K562 (cell line): ENCODE measurements around the gene FBLN2.

Source experiments
- CAMTA2 ChIP-seq: fragments of 250-450 bp; sonication (Bioruptor Pico); conservative IDR thresholded peaks from 2 replicates; pipeline ENCODE4 v1.5.1; 2022
- EP300 ChIP-seq: IDR thresholded peaks from 2 replicates; pipeline ENCODE4 v1.6.1; 2012; ENCODE audit warnings: low read length, improper control_type of control experiment
- GABPA ChIP-seq: fragments of 200-800 bp; sonication (Bioruptor generic); conservative IDR thresholded peaks from 2 replicates; pipeline ENCODE4 v1.6.1; 2016; ENCODE audit warnings: low read depth, missing genetic modification characterization, missing compliant biosample characterization
- MYC ChIP-seq, 2 experiments: fragments of 250-450 bp in 1 of 2; sonication (Bioruptor Pico) in 1 of 2; IDR thresholded peaks; 2 replicates each; pipeline versions ENCODE4 v1.5.1 to v1.6.1; 2012 to 2021; ENCODE audit warnings: low read depth in 2 of 2, borderline replicate concordance in 1 of 2, improper control_type of control experiment in 1 of 2, low read length in 1 of 2, mild to moderate bottlenecking in 1 of 2, moderate library complexity in 1 of 2
- ZNF589 ChIP-seq: fragments of 200-800 bp; sonication (Bioruptor generic); IDR thresholded peaks from 2 replicates; pipeline ENCODE4 v1.6.1; 2016; ENCODE audit warnings: low read depth, missing genetic modification characterization, missing compliant biosample characterization
- TF ChIP-seq, protein P1 (sequence below), 3 experiments: IDR thresholded peaks in 2 of 3; conservative IDR thresholded peaks in 1 of 3; 2 replicates each; pipeline ENCODE4 v1.5.1; 2011 to 2012; ENCODE audit warnings: low read length in 3 of 3, mild to moderate bottlenecking in 3 of 3, control low read depth in 2 of 3, improper control_type of control experiment in 1 of 3, inconsistent platforms in 1 of 3, low read depth in 1 of 3, mixed read lengths in 1 of 3, moderate library complexity in 1 of 3; ENCODE audit not compliant: insufficient read depth in 2 of 3

DNA sequence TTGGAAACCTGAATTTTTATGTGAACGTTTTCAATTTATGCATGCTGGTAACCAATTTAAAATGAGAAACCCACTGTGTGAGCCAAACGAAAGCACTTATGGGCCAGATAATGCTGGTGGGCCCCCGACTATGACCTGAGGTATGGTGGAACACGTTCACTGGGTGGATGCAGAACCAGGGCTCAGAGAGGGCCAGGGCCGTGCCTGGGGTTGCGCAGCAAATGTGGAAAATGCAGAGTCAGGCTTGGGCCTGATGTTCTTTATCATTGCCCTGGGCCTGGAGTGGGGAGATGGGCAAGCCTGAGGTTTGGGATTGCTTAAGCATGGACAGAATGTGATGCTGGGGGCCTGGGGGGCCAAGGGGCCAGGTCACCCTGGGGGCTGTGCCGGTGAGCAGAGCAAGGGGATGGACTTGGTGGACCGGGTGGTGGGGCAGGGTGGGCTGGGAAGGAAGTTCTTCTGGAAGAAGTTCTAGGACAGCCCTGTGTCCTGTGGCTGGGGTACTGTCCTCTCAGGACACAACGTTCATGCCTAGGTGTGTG is 17.9 kb downstream of the FBLN2 start:
- TF ChIP-seq, protein P1, sequence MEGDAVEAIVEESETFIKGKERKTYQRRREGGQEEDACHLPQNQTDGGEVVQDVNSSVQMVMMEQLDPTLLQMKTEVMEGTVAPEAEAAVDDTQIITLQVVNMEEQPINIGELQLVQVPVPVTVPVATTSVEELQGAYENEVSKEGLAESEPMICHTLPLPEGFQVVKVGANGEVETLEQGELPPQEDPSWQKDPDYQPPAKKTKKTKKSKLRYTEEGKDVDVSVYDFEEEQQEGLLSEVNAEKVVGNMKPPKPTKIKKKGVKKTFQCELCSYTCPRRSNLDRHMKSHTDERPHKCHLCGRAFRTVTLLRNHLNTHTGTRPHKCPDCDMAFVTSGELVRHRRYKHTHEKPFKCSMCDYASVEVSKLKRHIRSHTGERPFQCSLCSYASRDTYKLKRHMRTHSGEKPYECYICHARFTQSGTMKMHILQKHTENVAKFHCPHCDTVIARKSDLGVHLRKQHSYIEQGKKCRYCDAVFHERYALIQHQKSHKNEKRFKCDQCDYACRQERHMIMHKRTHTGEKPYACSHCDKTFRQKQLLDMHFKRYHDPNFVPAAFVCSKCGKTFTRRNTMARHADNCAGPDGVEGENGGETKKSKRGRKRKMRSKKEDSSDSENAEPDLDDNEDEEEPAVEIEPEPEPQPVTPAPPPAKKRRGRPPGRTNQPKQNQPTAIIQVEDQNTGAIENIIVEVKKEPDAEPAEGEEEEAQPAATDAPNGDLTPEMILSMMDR (IDR thresholded peaks at IDR 0.05 in 2 of 3, conservative IDR thresholded peaks at IDR 0.05 in 1 of 3; ENCODE audit: insufficient read depth in 2 of 3, low read depth in 1 of 3, low read length in 3 of 3): no peak
- TF ChIP-seq ZNF589 (CRISPR knock-in tag): no peak
- no peak for TF ChIP-seq CAMTA2 (CRISPR knock-in tag)
- TF ChIP-seq GABPA (tag): no peak
- no peak for TF ChIP-seq EP300
- no peak for TF ChIP-seq MYC (IDR thresholded peaks at IDR 0.05; ENCODE audit: low read depth, low read length)
- TF ChIP-seq MYC (CRISPR knock-in tag; IDR thresholded peaks at IDR 0.05; ENCODE audit: borderline replicate concordance, low read depth): no peak
